ENCODE measurements around the gene CDC14A.

The CDC14A gene

GRCh38 chr1:100455478-100456072, 103.3 kb downstream of the CDC14A start:
- no peak for DNase-seq

- DNase-seq: no peak
These were observed 104.6 kb downstream of the CDC14A start for GRCh38 chr1:100456880-100457279.

GRCh38 chr1:100457683-100458082, 105.4 kb downstream of the CDC14A start:
- no peak for DNase-seq

- DNase-seq: no peak
These were observed 106.5 kb downstream of the CDC14A start for GRCh38 chr1:100458661-100459357.

- peak; percentile 67 for DNase-seq
These were observed 107.2 kb downstream of the CDC14A start for GRCh38 chr1:100459358-100460114.

GRCh38 chr1:100461222-100461621, 108.9 kb downstream of the CDC14A start:
- no peak for DNase-seq

- DNase-seq: no peak
These were observed 110.2 kb downstream of the CDC14A start for GRCh38 chr1:100462326-100463025.

GRCh38 chr1:100463791-100464424, 111.6 kb downstream of the CDC14A start:
- peak; percentile 49 for DNase-seq

GRCh38 chr1:100469578-100469977, 117.3 kb downstream of the CDC14A start:
- DNase-seq: no peak

- DNase-seq: no peak
These were observed 122.5 kb downstream of the CDC14A start for GRCh38 chr1:100474834-100475233.

- no peak for DNase-seq
These were observed 124.5 kb downstream of the CDC14A start for GRCh38 chr1:100476735-100477290.

- DNase-seq: no peak
These were observed 126.5 kb downstream of the CDC14A start for GRCh38 chr1:100478816-100479215.

- no peak for DNase-seq
These were observed 127.5 kb downstream of the CDC14A start for GRCh38 chr1:100479620-100480338.

- no peak for DNase-seq
These were observed 129.0 kb downstream of the CDC14A start for GRCh38 chr1:100481303-100481702.

- DNase-seq: no peak
These were observed 129.9 kb downstream of the CDC14A start for GRCh38 chr1:100482167-100482566.

- DNase-seq: no peak
These were observed 130.4 kb downstream of the CDC14A start for GRCh38 chr1:100482748-100483147.

GRCh38 chr1:100483230-100483629, 130.9 kb downstream of the CDC14A start:
- DNase-seq: no peak

- no peak for DNase-seq
These were observed 133.6 kb downstream of the CDC14A start for GRCh38 chr1:100485855-100486258.

- no peak for DNase-seq
These were observed 142.2 kb downstream of the CDC14A start for GRCh38 chr1:100494393-100495084.

GRCh38 chr1:100496896-100497295, 144.6 kb downstream of the CDC14A start:
- DNase-seq: no peak

- DNase-seq: no peak
These were observed 145.5 kb downstream of the CDC14A start for GRCh38 chr1:100497796-100498195.
